ENCODE measurements around the gene RPA1.

GRCh38 chr17:1882836-1883235, 53.0 kb downstream of the RPA1 start:
- TF ChIP-seq MAX (IDR thresholded peaks at IDR 0.05) (no peak), GABPA (IDR thresholded peaks at IDR 0.05 in 1 of 2, conservative IDR thresholded peaks at IDR 0.05 in 1 of 2) (no peak), CTCF (IDR thresholded peaks at IDR 0.05; ENCODE audit: low read depth, low read length, missing input control) (peak; percentile 45), YY1 (IDR thresholded peaks at IDR 0.05) (no peak), RXRA (IDR thresholded peaks at IDR 0.05) (no peak), TAF1 (conservative IDR thresholded peaks at IDR 0.05) (no peak), ZBTB33 (IDR thresholded peaks at IDR 0.05) (no peak), SP1 (IDR thresholded peaks at IDR 0.05) (no peak)
